K562 (cell line): ENCODE results near the gene MCEMP1. TPM values are rescaled to one million over a fixed set of nuclear protein-coding genes. Genes with fewer than 3 reads are reported as not detected.

Source experiments
- ATAC-seq: fragments of 200-7000 bp; cut with Tn5 transposase; 3 replicates; pipeline ENCODE4 v1.9.1; 2020; ENCODE audit warnings: moderate library complexity
- BruUV-seq: library from RNA; stranded (reverse); fragments of 400-500 nt; replicated peaks from 2 replicates; lab custom pipeline; 2021; lab: Mats Ljungman, UMichigan
- CTCF ChIA-PET: fragments of 300-600 bp; formaldehyde crosslinking; extraction: SDS; loops from one replicate; lab custom pipeline; 2021; ENCODE audit warnings: low intra/inter-chr PET ratio; lab: Yijun Ruan, JAX
- POLR2A ChIA-PET: fragments of 300-600, 350-650 bp; sonication (Branson Sonifier 250); formaldehyde crosslinking; extraction: SDS; loops from one replicate; lab custom pipeline; 2021; ENCODE audit warnings: antibody characterized with exemption, inconsistent platforms; lab: Yijun Ruan, JAX
- DNase-seq, 4 experiments: peaks; one replicate each; pipeline versions ENCODE4 v3.0.0 to v3.0.0-alpha.2; 2011 to 2018; ENCODE audit warnings: low spot score in 3 of 4, mixed read lengths in 3 of 4; ENCODE audit errors: extremely low read depth in 1 of 4
- FAIRE-seq: peaks from 2 replicates; lab custom pipeline; 2011; peaks lifted over from hg19 to GRCh38; lab: Jason Lieb, UNC
- H2AFZ ChIP-seq: 2 replicates; pipeline ENCODE4 v1.6.0; 2011; ENCODE audit warnings: low read depth, low read length, control low read depth, inconsistent platforms
- H3K27ac ChIP-seq: fragments of 200-600 bp; 3 replicates; pipeline ENCODE4 v1.8.0; 2011; ENCODE audit warnings: low read depth, mild to moderate bottlenecking, control low read depth, inconsistent platforms, low read length, moderate library complexity, mixed read lengths; ENCODE audit errors: extremely low read depth
- H3K27me3 ChIP-seq, 2 experiments: fragments of 300-600 bp in 1 of 2; 2 replicates in 1 of 2; 3 replicates in 1 of 2; pipeline versions ENCODE4 v1.6.0 to v1.8.0; 2011; ENCODE audit warnings: inconsistent platforms in 2 of 2, low read length in 2 of 2, mild to moderate bottlenecking in 1 of 2, mixed read lengths in 1 of 2, moderate library complexity in 1 of 2; ENCODE audit not compliant: control insufficient read depth in 2 of 2, insufficient read depth in 2 of 2
- H3K36me3 ChIP-seq: fragments of 300-600 bp; 3 replicates; pipeline ENCODE4 v1.8.0; 2011; ENCODE audit warnings: mild to moderate bottlenecking, low read length, inconsistent platforms; ENCODE audit not compliant: control insufficient read depth, insufficient read depth
- H3K4me1 ChIP-seq, 2 experiments: fragments of 200-600 bp in 1 of 2; replicated peaks in 1 of 2; 2 replicates in 1 of 2; 3 replicates in 1 of 2; pipeline versions ENCODE4 v1.5.1 to v1.8.0; 2011; ENCODE audit warnings: inconsistent platforms in 2 of 2, low read length in 2 of 2, mild to moderate bottlenecking in 1 of 2, mixed read lengths in 1 of 2, moderate library complexity in 1 of 2; ENCODE audit not compliant: control insufficient read depth in 2 of 2, insufficient read depth in 2 of 2
- H3K4me2 ChIP-seq: 2 replicates; pipeline ENCODE4 v1.6.1; 2011; ENCODE audit warnings: low read length, control low read depth, inconsistent platforms, mixed read lengths; ENCODE audit not compliant: insufficient read depth
- H3K4me3 ChIP-seq: fragments of 200-600 bp; sonication (generic), shearing (Covaris generic); 2 replicates; pipeline ENCODE4 v1.5.1; 2016; ENCODE audit warnings: control low read depth, inconsistent platforms
- H3K79me2 ChIP-seq: fragments of 200-600 bp; 3 replicates; pipeline ENCODE4 v1.8.0; 2011; ENCODE audit warnings: low read length, inconsistent platforms; ENCODE audit not compliant: control insufficient read depth, insufficient read depth
- H3K9ac ChIP-seq, 2 experiments: 2 replicates each; pipeline versions ENCODE4 v1.6.0 to v1.6.1; 2011; ENCODE audit warnings: low read depth in 2 of 2, low read length in 2 of 2, control low read depth in 1 of 2, inconsistent platforms in 1 of 2, mild to moderate bottlenecking in 1 of 2, mixed read lengths in 1 of 2; ENCODE audit not compliant: insufficient read depth in 1 of 2
- H3K9me1 ChIP-seq: one replicate; pipeline ENCODE4 v1.6.0; 2011; ENCODE audit warnings: inconsistent platforms, mild to moderate bottlenecking, low read length, moderate library complexity; ENCODE audit not compliant: control insufficient read depth, insufficient read depth
- H3K9me3 ChIP-seq: replicated peaks from 2 replicates; pipeline ENCODE4 v1.5.1; 2011; ENCODE audit warnings: low read depth, low read length, inconsistent platforms; ENCODE audit not compliant: control insufficient read depth, insufficient read depth
- H4K20me1 ChIP-seq: replicated peaks from 2 replicates; pipeline ENCODE4 v1.6.1; 2011; ENCODE audit warnings: low read length, inconsistent platforms, mixed read lengths; ENCODE audit not compliant: control insufficient read depth, insufficient read depth
- BRF1 ChIP-seq: IDR thresholded peaks from 3 replicates; pipeline ENCODE4 v1.6.1; 2011; ENCODE audit warnings: borderline replicate concordance, mild to moderate bottlenecking; ENCODE audit not compliant: insufficient read length; ENCODE audit errors: extremely low read depth
- C11orf30 ChIP-seq: fragments of 450-650 bp; IDR thresholded peaks from 2 replicates; pipeline ENCODE4 v1.6.1; 2016; ENCODE audit warnings: low read depth, mild to moderate bottlenecking
- CAMTA2 ChIP-seq: fragments of 250-450 bp; sonication (Bioruptor Pico); conservative IDR thresholded peaks from 2 replicates; pipeline ENCODE4 v1.5.1; 2022
- CCAR2 ChIP-seq: fragments of 200-400 bp; formaldehyde crosslinking; IDR thresholded peaks from 2 replicates; pipeline ENCODE4 v1.6.1; 2017; ENCODE audit warnings: mild to moderate bottlenecking, low read depth, low read length
- FOXJ3 ChIP-seq: sonication (generic); formaldehyde crosslinking; IDR thresholded peaks from 2 replicates; pipeline ENCODE4 v1.4.0; 2020; ENCODE audit warnings: mild to moderate bottlenecking, missing genetic modification reagents
- MNT ChIP-seq, 2 experiments: fragments of 450-650 bp; conservative IDR thresholded peaks; 2 replicates each; pipeline ENCODE4 v1.6.1; 2017; ENCODE audit warnings: mild to moderate bottlenecking in 2 of 2, moderate library complexity in 2 of 2
- NR2F6 ChIP-seq: fragments of 450-650 bp; formaldehyde crosslinking; IDR thresholded peaks from 2 replicates; pipeline ENCODE4 v1.4.0; 2020; ENCODE audit warnings: mild to moderate bottlenecking
- XRCC5 ChIP-seq: fragments of 200-400 bp; formaldehyde crosslinking; IDR thresholded peaks from 2 replicates; pipeline ENCODE4 v1.6.1; 2017; ENCODE audit warnings: low read depth, mild to moderate bottlenecking, low read length
- ZNF324 ChIP-seq: fragments of 250-450 bp; sonication (Bioruptor Pico); IDR thresholded peaks from 2 replicates; pipeline ENCODE4 v1.4.0; 2020; ENCODE audit warnings: mild to moderate bottlenecking
- ZNF639 ChIP-seq, 2 experiments: fragments of 200-800 bp in 1 of 2; sonication (Bioruptor generic) in 1 of 2; sonication (generic) in 1 of 2; formaldehyde crosslinking in 1 of 2; IDR thresholded peaks in 1 of 2; conservative IDR thresholded peaks in 1 of 2; 2 replicates each; pipeline versions ENCODE4 v1.5.0 to v1.6.1; 2016 to 2020; ENCODE audit warnings: missing compliant biosample characterization in 1 of 2, missing genetic modification characterization in 1 of 2, missing genetic modification reagents in 1 of 2
- ZNF695 ChIP-seq: fragments of 450-650 bp; formaldehyde crosslinking; IDR thresholded peaks from 2 replicates; pipeline ENCODE4 v1.4.0; 2020; ENCODE audit warnings: mild to moderate bottlenecking, moderate library complexity
- ZNF717 ChIP-seq: fragments of 250-450 bp; sonication (Bioruptor Pico); IDR thresholded peaks from 2 replicates; pipeline ENCODE4 v1.5.0; 2021
- in situ Hi-C: fragments of 300-500 bp; cut with MboI; formaldehyde crosslinking; loops from 4 replicates; pipeline ENCODE4 v1.15.0; 2018; ENCODE audit warnings: inconsistent platforms, mixed read lengths
- intact Hi-C: fragments of 100-400 bp; cut with micrococcal nuclease; formaldehyde crosslinking; loops from 2 replicates; pipeline ENCODE4 v1.14.2; 2022
- polyA plus RNA-seq, 8 experiments: library from polyadenylated mRNA; depleted of rRNA in 4 of 8; stranded (reverse) in 5 of 8; unstranded in 3 of 8; fragments of >200 nt; fragmentation: Nextera tagmentation in 2 of 8; fragmentation: Illumina TruSeq in 1 of 8; extraction: Ambion mirVana in 2 of 8; extraction: Trizol in 1 of 8; gene quantifications; 2 replicates each; pipeline versions ENCODE4 v1.2.1 to v1.2.3, GENCODE V29; 2011 to 2014; ENCODE audit warnings: inconsistent platforms in 1 of 8, missing spikeins in 1 of 8
- total RNA-seq, 7 experiments: library from RNA; depleted of rRNA in 6 of 7; stranded (reverse); fragments of >200 nt in 6 of 7; fragmentation: Illumina TruSeq in 2 of 7; extraction: Trizol in 2 of 7; gene quantifications; 2 replicates each; pipeline versions ENCODE4 v1.2.1 to v1.2.3, GENCODE V29; 2011 to 2021; ENCODE audit warnings: low replicate concordance in 1 of 7
- TF ChIP-seq, protein P1 (sequence below): fragments of 200-400 bp; formaldehyde crosslinking; IDR thresholded peaks from 2 replicates; pipeline ENCODE4 v1.6.1; 2017; ENCODE audit warnings: mild to moderate bottlenecking, low read depth, low read length, moderate library complexity
- TF ChIP-seq, protein P2 (sequence below): fragments of 250-450 bp; sonication (Bioruptor Pico); IDR thresholded peaks from 2 replicates; pipeline ENCODE4 v1.4.0; 2020; ENCODE audit warnings: mild to moderate bottlenecking, moderate library complexity

Gene MCEMP1
- total and polyA plus RNA-seq, 9 of the 15 experiments (the other 6 are each of a cell fraction or from before 2014, with no cell fraction given) = 0.11 to 1.8 (median 0.51) TPM

GRCh38 chr19:7691497-7691896, 14.6 kb downstream of the MCEMP1 start:
- in situ Hi-C loops = no loop called here
- Histone ChIP-seq H3K4me1 (peaks cover 0 to 11% of the 10 kb centered on the region in 2 experiments; a peak in 1 of 5 replicates), H3K9ac (no peak overlapping the region), H3K9me1 (no peaks in the 10 kb centered on the region), H3K36me3 (no peaks in the 10 kb centered on the region), H3K4me2 (no peak overlapping the region), H3K79me2 (no peaks in the 10 kb centered on the region), H4K20me1 (no peaks in the 10 kb centered on the region), H3K9me3 (peaks cover 3% of the 10 kb centered on the region), H2AFZ (no peak overlapping the region), H3K27ac (no peak overlapping the region), H3K27me3 (peaks cover 6 to 67% of the 10 kb centered on the region in 2 experiments; a peak in 4 of 5 replicates), H3K4me3 (no peak overlapping the region)
- CTCF ChIA-PET = no interaction called here
- ATAC-seq = no peak
- intact Hi-C loops = no loop called here
- BruUV-seq = no TSS peak
- TF ChIP-seq ZNF639 (CRISPR knock-in tag; conservative IDR thresholded peaks at IDR 0.05 in 1 of 2, IDR thresholded peaks at IDR 0.05 in 1 of 2) (no peak), CAMTA2 (CRISPR knock-in tag) (no peak), CCAR2 (no peak), NR2F6 (no peak), BRF1 (no peak), C11orf30 (no peak), FOXJ3 (CRISPR knock-in tag) (no peak), XRCC5 (no peak), ZNF695 (no peak), ZNF324 (CRISPR knock-in tag) (no peak), MNT (conservative IDR thresholded peaks at IDR 0.05) (no peak), ZNF717 (no peak)
- TF ChIP-seq, protein P1, sequence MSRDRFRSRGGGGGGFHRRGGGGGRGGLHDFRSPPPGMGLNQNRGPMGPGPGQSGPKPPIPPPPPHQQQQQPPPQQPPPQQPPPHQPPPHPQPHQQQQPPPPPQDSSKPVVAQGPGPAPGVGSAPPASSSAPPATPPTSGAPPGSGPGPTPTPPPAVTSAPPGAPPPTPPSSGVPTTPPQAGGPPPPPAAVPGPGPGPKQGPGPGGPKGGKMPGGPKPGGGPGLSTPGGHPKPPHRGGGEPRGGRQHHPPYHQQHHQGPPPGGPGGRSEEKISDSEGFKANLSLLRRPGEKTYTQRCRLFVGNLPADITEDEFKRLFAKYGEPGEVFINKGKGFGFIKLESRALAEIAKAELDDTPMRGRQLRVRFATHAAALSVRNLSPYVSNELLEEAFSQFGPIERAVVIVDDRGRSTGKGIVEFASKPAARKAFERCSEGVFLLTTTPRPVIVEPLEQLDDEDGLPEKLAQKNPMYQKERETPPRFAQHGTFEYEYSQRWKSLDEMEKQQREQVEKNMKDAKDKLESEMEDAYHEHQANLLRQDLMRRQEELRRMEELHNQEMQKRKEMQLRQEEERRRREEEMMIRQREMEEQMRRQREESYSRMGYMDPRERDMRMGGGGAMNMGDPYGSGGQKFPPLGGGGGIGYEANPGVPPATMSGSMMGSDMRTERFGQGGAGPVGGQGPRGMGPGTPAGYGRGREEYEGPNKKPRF = no peak
- TF ChIP-seq, protein P2, sequence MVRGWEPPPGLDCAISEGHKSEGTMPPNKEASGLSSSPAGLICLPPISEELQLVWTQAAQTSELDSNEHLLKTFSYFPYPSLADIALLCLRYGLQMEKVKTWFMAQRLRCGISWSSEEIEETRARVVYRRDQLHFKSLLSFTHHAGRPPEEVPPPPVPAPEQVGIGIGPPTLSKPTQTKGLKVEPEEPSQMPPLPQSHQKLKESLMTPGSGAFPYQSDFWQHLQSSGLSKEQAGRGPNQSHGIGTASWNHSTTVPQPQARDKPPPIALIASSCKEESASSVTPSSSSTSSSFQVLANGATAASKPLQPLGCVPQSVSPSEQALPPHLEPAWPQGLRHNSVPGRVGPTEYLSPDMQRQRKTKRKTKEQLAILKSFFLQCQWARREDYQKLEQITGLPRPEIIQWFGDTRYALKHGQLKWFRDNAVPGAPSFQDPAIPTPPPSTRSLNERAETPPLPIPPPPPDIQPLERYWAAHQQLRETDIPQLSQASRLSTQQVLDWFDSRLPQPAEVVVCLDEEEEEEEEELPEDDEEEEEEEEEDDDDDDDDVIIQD (CRISPR knock-in tag) = no peak
- no peak for DNase-seq
- no peak for FAIRE-seq
- POLR2A ChIA-PET = interaction anchor here (0.7 kb wide), 1 partner anchor 45 kb away, joined by 4 read pairs; no protein-coding TSS in a partner anchor
